WTC11 (cell line): Measurements from ENCODE around the gene SRC. TPM values are rescaled to one million over a fixed set of nuclear protein-coding genes. Genes with fewer than 3 reads are reported as not detected.
A peak's percentile ranks its signal among the peaks of the same experiment; 100 is the strongest.

Experiments used
- ATAC-seq: fragments of 200-7000 bp; cut with Tn5 transposase; 2 replicates; pipeline ENCODE4 v1.10.0; 2021; ENCODE audit warnings: mild to moderate bottlenecking, moderate library complexity
- CTCF ChIA-PET: fragments of 300-600 bp; sonication (Branson Sonifier 250); formaldehyde crosslinking; loops from one replicate; lab custom pipeline; 2021; ENCODE audit warnings: antibody characterized with exemption; lab: Charles Lee
- POLR2A ChIA-PET: fragments of 350-600 bp; sonication (Branson Sonifier 250); formaldehyde crosslinking; loops from one replicate; lab custom pipeline; 2021; ENCODE audit warnings: antibody characterized with exemption; lab: Charles Lee
- DNase-seq: peaks from one replicate; pipeline ENCODE4 v3.0.0; 2021; ENCODE audit warnings: low spot score
- H3K27ac Mint-ChIP-seq: 2 replicates; pipeline ENCODE4 v1.8.0; 2021; ENCODE audit warnings: mixed read lengths
- H3K27me3 Mint-ChIP-seq: 2 replicates; pipeline ENCODE4 v1.8.0; 2021; ENCODE audit warnings: low read depth, mild to moderate bottlenecking, moderate library complexity, mixed read lengths
- H3K36me3 Mint-ChIP-seq: 2 replicates; pipeline ENCODE4 v1.8.0; 2021; ENCODE audit warnings: mixed read lengths
- H3K4me1 Mint-ChIP-seq: 2 replicates; pipeline ENCODE4 v1.8.0; 2022; ENCODE audit warnings: mixed read lengths
- H3K4me3 Mint-ChIP-seq: 2 replicates; pipeline ENCODE4 v1.8.0; 2021; ENCODE audit warnings: mild to moderate bottlenecking, moderate library complexity, mixed read lengths
- H3K9me3 Mint-ChIP-seq: 2 replicates; pipeline ENCODE4 v1.8.0; 2021; ENCODE audit warnings: mixed read lengths
- EMX1 ChIP-seq: fragments of 250-450 bp; sonication (Bioruptor Pico); IDR thresholded peaks from 2 replicates; pipeline ENCODE4 v1.8.0; 2021; ENCODE audit warnings: mild to moderate bottlenecking
- GABPB1 ChIP-seq: sonication (generic); formaldehyde crosslinking; IDR thresholded peaks from 2 replicates; pipeline ENCODE4 v1.8.1; 2023; ENCODE audit warnings: mild to moderate bottlenecking, missing genetic modification reagents
- JUN ChIP-seq: sonication (generic); formaldehyde crosslinking; IDR thresholded peaks from 2 replicates; pipeline ENCODE4 v1.8.0; 2023; ENCODE audit warnings: mild to moderate bottlenecking, missing genetic modification reagents
- KAT7 ChIP-seq: sonication (generic); formaldehyde crosslinking; IDR thresholded peaks from 2 replicates; pipeline ENCODE4 v1.8.1; 2023; ENCODE audit warnings: missing genetic modification reagents, mild to moderate bottlenecking, borderline replicate concordance
- NFATC4 ChIP-seq: fragments of 250-450 bp; sonication (Bioruptor Pico); IDR thresholded peaks from 2 replicates; pipeline ENCODE4 v1.9.0; 2021; ENCODE audit warnings: mild to moderate bottlenecking
- NR3C1 ChIP-seq: sonication (generic); formaldehyde crosslinking; conservative IDR thresholded peaks from 2 replicates; pipeline ENCODE4 v1.8.1; 2023; ENCODE audit warnings: low read depth, mild to moderate bottlenecking, missing genetic modification reagents
- SMAD3 ChIP-seq: sonication (generic); formaldehyde crosslinking; IDR thresholded peaks from 2 replicates; pipeline ENCODE4 v1.8.0; 2022; ENCODE audit warnings: missing genetic modification reagents, mild to moderate bottlenecking, borderline replicate concordance
- TEAD1 ChIP-seq: sonication (generic); formaldehyde crosslinking; IDR thresholded peaks from 2 replicates; pipeline ENCODE4 v1.8.0; 2022; ENCODE audit warnings: mild to moderate bottlenecking, missing genetic modification reagents
- ZNF121 ChIP-seq: sonication (generic); formaldehyde crosslinking; IDR thresholded peaks from 2 replicates; pipeline ENCODE4 v1.8.0; 2023; ENCODE audit warnings: missing genetic modification reagents
- ZNF396 ChIP-seq: fragments of 250-450 bp; sonication (Bioruptor Pico); IDR thresholded peaks from 2 replicates; pipeline ENCODE4 v1.8.0; 2021; ENCODE audit warnings: mild to moderate bottlenecking, moderate library complexity, borderline replicate concordance
- ZNF423 ChIP-seq: fragments of 250-450 bp; sonication (Bioruptor Pico); IDR thresholded peaks from 2 replicates; pipeline ENCODE4 v2.1.2; 2022; ENCODE audit warnings: mild to moderate bottlenecking, moderate library complexity
- total RNA-seq: library from RNA; stranded (reverse); gene quantifications from 3 replicates; pipeline ENCODE4 v1.2.3, GENCODE V29; 2021
- TF ChIP-seq, protein P1 (sequence below): sonication (generic); formaldehyde crosslinking; IDR thresholded peaks from 2 replicates; pipeline ENCODE4 v1.8.0; 2022; ENCODE audit warnings: mild to moderate bottlenecking, missing genetic modification reagents
- TF ChIP-seq, protein P2 (sequence below): sonication (generic); formaldehyde crosslinking; IDR thresholded peaks from 2 replicates; pipeline ENCODE4 v1.8.1; 2023; ENCODE audit warnings: mild to moderate bottlenecking, moderate library complexity, missing genetic modification reagents
- TF ChIP-seq, protein P3 (sequence below): sonication (generic); formaldehyde crosslinking; IDR thresholded peaks from 2 replicates; pipeline ENCODE4 v1.8.1; 2023; ENCODE audit warnings: mild to moderate bottlenecking, missing genetic modification reagents
- TF ChIP-seq, protein P4 (sequence below): sonication (generic); formaldehyde crosslinking; IDR thresholded peaks from 2 replicates; pipeline ENCODE4 v1.8.1; 2023; ENCODE audit warnings: mild to moderate bottlenecking, missing genetic modification reagents, moderate library complexity
- TF ChIP-seq, protein P5 (sequence below): sonication (generic); formaldehyde crosslinking; IDR thresholded peaks from 2 replicates; pipeline ENCODE4 v1.8.0; 2022; ENCODE audit warnings: mild to moderate bottlenecking, missing genetic modification reagents
- TF ChIP-seq, protein P6 (sequence below): sonication (generic); formaldehyde crosslinking; IDR thresholded peaks from 2 replicates; pipeline ENCODE4 v1.8.0; 2022; ENCODE audit warnings: mild to moderate bottlenecking, missing genetic modification reagents
- TF ChIP-seq, protein P7 (sequence below): sonication (generic); formaldehyde crosslinking; IDR thresholded peaks from 2 replicates; pipeline ENCODE4 v1.8.1; 2022; ENCODE audit warnings: mild to moderate bottlenecking, missing genetic modification reagents, moderate library complexity, borderline replicate concordance
- TF ChIP-seq, protein P8 (sequence below): sonication (generic); formaldehyde crosslinking; IDR thresholded peaks from 2 replicates; pipeline ENCODE4 v1.8.1; 2023; ENCODE audit warnings: mild to moderate bottlenecking, missing genetic modification reagents, borderline replicate concordance
- TF ChIP-seq, protein P9 (sequence below): sonication (generic); formaldehyde crosslinking; IDR thresholded peaks from 2 replicates; pipeline ENCODE4 v1.8.0; 2023; ENCODE audit warnings: missing genetic modification reagents, mild to moderate bottlenecking, borderline replicate concordance

Gene SRC
- total RNA-seq, 1 experiment from 2014 or later, result 33.3 TPM

DNA sequence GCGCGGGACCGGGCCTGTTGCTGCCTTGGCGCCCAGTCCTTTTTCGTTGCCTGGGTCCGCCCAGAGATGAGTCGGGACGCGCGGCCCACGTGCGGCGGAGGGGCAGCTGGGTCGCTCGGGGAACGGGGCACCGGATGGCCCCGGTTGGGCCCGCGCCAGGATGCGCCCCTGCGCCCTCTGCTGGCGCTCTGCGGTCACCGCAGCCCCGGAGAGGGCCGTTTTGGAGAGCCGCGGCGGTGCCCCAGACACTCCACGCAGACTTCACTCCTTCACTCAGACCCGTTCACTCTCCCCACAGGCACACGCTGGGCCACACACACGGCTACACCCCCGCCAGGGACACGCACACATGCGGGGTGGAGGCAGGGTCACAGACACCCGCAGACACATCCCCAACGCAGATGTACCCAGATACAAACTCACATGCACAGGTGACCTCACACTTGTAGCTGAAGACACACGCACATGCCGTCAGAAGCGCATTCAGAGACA, 38.8 kb downstream of the SRC start:
- Mint-ChIP-seq H3K27ac (peak overlapping the region; percentile 68), H3K9me3 (no peaks in the 10 kb centered on the region), H3K36me3 (peaks cover 4% of the 10 kb centered on the region; the same call in 1 of the 2 replicates), H3K4me1 (peaks cover 4% of the 10 kb centered on the region), H3K27me3 (no peaks in the 10 kb centered on the region), H3K4me3 (peak overlapping the region; percentile 72)
- ATAC-seq (peak; percentile 79), DNase-seq (peak; percentile 82)
- CTCF ChIA-PET, result interaction anchor here (0.7 to 3.8 kb wide), 25 partner anchors 8 to 365 kb away, joined by 3 to 41 read pairs (median 4); partner anchors contain the start of genes MANBAL, MROH8 and RPN2
- POLR2A ChIA-PET, result interaction anchor here (0.6 to 1.3 kb wide), 2 partner anchors 12 to 39 kb away, joined by 3 to 4 read pairs; partner anchors contain the start of gene SRC
- TF ChIP-seq, protein P1, sequence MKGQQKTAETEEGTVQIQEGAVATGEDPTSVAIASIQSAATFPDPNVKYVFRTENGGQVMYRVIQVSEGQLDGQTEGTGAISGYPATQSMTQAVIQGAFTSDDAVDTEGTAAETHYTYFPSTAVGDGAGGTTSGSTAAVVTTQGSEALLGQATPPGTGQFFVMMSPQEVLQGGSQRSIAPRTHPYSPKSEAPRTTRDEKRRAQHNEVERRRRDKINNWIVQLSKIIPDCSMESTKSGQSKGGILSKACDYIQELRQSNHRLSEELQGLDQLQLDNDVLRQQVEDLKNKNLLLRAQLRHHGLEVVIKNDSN (CRISPR knock-in tag), result 0 out of 2 replicates have a peak, but pooled peaks have one; percentile 51
- TF ChIP-seq, protein P2, sequence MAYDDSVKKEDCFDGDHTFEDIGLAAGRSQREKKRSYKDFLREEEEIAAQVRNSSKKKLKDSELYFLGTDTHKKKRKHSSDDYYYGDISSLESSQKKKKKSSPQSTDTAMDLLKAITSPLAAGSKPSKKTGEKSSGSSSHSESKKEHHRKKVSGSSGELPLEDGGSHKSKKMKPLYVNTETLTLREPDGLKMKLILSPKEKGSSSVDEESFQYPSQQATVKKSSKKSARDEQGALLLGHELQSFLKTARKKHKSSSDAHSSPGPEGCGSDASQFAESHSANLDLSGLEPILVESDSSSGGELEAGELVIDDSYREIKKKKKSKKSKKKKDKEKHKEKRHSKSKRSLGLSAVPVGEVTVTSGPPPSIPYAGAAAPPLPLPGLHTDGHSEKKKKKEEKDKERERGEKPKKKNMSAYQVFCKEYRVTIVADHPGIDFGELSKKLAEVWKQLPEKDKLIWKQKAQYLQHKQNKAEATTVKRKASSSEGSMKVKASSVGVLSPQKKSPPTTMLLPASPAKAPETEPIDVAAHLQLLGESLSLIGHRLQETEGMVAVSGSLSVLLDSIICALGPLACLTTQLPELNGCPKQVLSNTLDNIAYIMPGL (CRISPR knock-in tag), result peak; percentile 89
- TF ChIP-seq NFATC4 (CRISPR knock-in tag), result no peak
- no peak for TF ChIP-seq GABPB1 (CRISPR knock-in tag)
- TF ChIP-seq, protein P3, sequence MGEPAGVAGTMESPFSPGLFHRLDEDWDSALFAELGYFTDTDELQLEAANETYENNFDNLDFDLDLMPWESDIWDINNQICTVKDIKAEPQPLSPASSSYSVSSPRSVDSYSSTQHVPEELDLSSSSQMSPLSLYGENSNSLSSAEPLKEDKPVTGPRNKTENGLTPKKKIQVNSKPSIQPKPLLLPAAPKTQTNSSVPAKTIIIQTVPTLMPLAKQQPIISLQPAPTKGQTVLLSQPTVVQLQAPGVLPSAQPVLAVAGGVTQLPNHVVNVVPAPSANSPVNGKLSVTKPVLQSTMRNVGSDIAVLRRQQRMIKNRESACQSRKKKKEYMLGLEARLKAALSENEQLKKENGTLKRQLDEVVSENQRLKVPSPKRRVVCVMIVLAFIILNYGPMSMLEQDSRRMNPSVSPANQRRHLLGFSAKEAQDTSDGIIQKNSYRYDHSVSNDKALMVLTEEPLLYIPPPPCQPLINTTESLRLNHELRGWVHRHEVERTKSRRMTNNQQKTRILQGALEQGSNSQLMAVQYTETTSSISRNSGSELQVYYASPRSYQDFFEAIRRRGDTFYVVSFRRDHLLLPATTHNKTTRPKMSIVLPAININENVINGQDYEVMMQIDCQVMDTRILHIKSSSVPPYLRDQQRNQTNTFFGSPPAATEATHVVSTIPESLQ (CRISPR knock-in tag), result no peak
- TF ChIP-seq, protein P4, sequence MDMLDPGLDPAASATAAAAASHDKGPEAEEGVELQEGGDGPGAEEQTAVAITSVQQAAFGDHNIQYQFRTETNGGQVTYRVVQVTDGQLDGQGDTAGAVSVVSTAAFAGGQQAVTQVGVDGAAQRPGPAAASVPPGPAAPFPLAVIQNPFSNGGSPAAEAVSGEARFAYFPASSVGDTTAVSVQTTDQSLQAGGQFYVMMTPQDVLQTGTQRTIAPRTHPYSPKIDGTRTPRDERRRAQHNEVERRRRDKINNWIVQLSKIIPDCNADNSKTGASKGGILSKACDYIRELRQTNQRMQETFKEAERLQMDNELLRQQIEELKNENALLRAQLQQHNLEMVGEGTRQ (CRISPR knock-in tag), result no peak
- TF ChIP-seq, protein P5, sequence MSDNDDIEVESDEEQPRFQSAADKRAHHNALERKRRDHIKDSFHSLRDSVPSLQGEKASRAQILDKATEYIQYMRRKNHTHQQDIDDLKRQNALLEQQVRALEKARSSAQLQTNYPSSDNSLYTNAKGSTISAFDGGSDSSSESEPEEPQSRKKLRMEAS (CRISPR knock-in tag), result peak; percentile 59; the same call in 1 of the 2 replicates
- TF ChIP-seq, protein P6, sequence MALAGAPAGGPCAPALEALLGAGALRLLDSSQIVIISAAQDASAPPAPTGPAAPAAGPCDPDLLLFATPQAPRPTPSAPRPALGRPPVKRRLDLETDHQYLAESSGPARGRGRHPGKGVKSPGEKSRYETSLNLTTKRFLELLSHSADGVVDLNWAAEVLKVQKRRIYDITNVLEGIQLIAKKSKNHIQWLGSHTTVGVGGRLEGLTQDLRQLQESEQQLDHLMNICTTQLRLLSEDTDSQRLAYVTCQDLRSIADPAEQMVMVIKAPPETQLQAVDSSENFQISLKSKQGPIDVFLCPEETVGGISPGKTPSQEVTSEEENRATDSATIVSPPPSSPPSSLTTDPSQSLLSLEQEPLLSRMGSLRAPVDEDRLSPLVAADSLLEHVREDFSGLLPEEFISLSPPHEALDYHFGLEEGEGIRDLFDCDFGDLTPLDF, result no peak
- no peak for TF ChIP-seq ZNF423 (CRISPR knock-in tag)
- TF ChIP-seq SMAD3 (CRISPR knock-in tag), result no peak
- TF ChIP-seq KAT7, result no peak
- TF ChIP-seq, protein P7, sequence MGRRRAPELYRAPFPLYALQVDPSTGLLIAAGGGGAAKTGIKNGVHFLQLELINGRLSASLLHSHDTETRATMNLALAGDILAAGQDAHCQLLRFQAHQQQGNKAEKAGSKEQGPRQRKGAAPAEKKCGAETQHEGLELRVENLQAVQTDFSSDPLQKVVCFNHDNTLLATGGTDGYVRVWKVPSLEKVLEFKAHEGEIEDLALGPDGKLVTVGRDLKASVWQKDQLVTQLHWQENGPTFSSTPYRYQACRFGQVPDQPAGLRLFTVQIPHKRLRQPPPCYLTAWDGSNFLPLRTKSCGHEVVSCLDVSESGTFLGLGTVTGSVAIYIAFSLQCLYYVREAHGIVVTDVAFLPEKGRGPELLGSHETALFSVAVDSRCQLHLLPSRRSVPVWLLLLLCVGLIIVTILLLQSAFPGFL, result no peak
- TF ChIP-seq, protein P8, sequence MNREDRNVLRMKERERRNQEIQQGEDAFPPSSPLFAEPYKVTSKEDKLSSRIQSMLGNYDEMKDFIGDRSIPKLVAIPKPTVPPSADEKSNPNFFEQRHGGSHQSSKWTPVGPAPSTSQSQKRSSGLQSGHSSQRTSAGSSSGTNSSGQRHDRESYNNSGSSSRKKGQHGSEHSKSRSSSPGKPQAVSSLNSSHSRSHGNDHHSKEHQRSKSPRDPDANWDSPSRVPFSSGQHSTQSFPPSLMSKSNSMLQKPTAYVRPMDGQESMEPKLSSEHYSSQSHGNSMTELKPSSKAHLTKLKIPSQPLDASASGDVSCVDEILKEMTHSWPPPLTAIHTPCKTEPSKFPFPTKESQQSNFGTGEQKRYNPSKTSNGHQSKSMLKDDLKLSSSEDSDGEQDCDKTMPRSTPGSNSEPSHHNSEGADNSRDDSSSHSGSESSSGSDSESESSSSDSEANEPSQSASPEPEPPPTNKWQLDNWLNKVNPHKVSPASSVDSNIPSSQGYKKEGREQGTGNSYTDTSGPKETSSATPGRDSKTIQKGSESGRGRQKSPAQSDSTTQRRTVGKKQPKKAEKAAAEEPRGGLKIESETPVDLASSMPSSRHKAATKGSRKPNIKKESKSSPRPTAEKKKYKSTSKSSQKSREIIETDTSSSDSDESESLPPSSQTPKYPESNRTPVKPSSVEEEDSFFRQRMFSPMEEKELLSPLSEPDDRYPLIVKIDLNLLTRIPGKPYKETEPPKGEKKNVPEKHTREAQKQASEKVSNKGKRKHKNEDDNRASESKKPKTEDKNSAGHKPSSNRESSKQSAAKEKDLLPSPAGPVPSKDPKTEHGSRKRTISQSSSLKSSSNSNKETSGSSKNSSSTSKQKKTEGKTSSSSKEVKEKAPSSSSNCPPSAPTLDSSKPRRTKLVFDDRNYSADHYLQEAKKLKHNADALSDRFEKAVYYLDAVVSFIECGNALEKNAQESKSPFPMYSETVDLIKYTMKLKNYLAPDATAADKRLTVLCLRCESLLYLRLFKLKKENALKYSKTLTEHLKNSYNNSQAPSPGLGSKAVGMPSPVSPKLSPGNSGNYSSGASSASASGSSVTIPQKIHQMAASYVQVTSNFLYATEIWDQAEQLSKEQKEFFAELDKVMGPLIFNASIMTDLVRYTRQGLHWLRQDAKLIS, result no peak
- TF ChIP-seq EMX1 (CRISPR knock-in tag), result no peak
- TF ChIP-seq, protein P9, sequence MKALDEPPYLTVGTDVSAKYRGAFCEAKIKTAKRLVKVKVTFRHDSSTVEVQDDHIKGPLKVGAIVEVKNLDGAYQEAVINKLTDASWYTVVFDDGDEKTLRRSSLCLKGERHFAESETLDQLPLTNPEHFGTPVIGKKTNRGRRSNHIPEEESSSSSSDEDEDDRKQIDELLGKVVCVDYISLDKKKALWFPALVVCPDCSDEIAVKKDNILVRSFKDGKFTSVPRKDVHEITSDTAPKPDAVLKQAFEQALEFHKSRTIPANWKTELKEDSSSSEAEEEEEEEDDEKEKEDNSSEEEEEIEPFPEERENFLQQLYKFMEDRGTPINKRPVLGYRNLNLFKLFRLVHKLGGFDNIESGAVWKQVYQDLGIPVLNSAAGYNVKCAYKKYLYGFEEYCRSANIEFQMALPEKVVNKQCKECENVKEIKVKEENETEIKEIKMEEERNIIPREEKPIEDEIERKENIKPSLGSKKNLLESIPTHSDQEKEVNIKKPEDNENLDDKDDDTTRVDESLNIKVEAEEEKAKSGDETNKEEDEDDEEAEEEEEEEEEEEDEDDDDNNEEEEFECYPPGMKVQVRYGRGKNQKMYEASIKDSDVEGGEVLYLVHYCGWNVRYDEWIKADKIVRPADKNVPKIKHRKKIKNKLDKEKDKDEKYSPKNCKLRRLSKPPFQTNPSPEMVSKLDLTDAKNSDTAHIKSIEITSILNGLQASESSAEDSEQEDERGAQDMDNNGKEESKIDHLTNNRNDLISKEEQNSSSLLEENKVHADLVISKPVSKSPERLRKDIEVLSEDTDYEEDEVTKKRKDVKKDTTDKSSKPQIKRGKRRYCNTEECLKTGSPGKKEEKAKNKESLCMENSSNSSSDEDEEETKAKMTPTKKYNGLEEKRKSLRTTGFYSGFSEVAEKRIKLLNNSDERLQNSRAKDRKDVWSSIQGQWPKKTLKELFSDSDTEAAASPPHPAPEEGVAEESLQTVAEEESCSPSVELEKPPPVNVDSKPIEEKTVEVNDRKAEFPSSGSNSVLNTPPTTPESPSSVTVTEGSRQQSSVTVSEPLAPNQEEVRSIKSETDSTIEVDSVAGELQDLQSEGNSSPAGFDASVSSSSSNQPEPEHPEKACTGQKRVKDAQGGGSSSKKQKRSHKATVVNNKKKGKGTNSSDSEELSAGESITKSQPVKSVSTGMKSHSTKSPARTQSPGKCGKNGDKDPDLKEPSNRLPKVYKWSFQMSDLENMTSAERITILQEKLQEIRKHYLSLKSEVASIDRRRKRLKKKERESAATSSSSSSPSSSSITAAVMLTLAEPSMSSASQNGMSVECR, result peak; percentile 36; the same call in 1 of the 2 replicates
- no peak for TF ChIP-seq NR3C1
- TF ChIP-seq JUN (CRISPR knock-in tag), result no peak
- no peak for TF ChIP-seq TEAD1
- TF ChIP-seq ZNF121, result peak; percentile 50; the same call in 1 of the 2 replicates
- TF ChIP-seq ZNF396 (CRISPR knock-in tag), result no peak
